Measurements from ENCODE around the gene MAP4.
"Not testable (repeated sequence)": the region's sequence is repeated elsewhere in the genome, so short reads cannot be mapped to it uniquely, and the experiment has no call there.

The MAP4 gene

GRCh38 chr3:48013288-48013980 is 2.8 kb downstream of the MAP4 start:
- peak; percentile 16 to 43 for DNase-seq

GRCh38 chr3:48012659-48013058 is 3.6 kb downstream of the MAP4 start:
- DNase-seq, result no peak

GRCh38 chr3:48008066-48008465 is 8.2 kb downstream of the MAP4 start:
- DNase-seq, result peak; percentile 16 to 22

- not testable (repeated sequence) for DNase-seq
Observed at GRCh38 chr3:48007361-48007760, 8.9 kb downstream of the MAP4 start.

- DNase-seq, result not testable (repeated sequence)
Observed at GRCh38 chr3:48006794-48007193, 9.4 kb downstream of the MAP4 start.

- DNase-seq, result no peak
Observed at GRCh38 chr3:48004694-48005093, 11.5 kb downstream of the MAP4 start.

GRCh38 chr3:48002787-48003186 is 13.4 kb downstream of the MAP4 start:
- DNase-seq, result no peak

- no peak for DNase-seq
Observed at GRCh38 chr3:48001991-48002390, 14.2 kb downstream of the MAP4 start.

- no peak for DNase-seq
Observed at GRCh38 chr3:48000212-48000611, 16.0 kb downstream of the MAP4 start.

- no peak for DNase-seq
Observed at GRCh38 chr3:47996440-47996839, 19.8 kb downstream of the MAP4 start.

- DNase-seq, result no peak
Observed at GRCh38 chr3:47994180-47994579, 22.0 kb downstream of the MAP4 start.

- DNase-seq, result no peak
Observed at GRCh38 chr3:47991341-47991740, 24.9 kb downstream of the MAP4 start.

GRCh38 chr3:47989981-47990440 is 26.2 kb downstream of the MAP4 start:
- peak; percentile 81 to 86 for DNase-seq

- DNase-seq, result peak; percentile 55 to 77
Observed at GRCh38 chr3:47985381-47985780, 30.8 kb downstream of the MAP4 start.

- DNase-seq, result peak; percentile 8 to 33
Observed at GRCh38 chr3:47984075-47984728, 32.0 kb downstream of the MAP4 start.

- no peak for DNase-seq
Observed at GRCh38 chr3:47980795-47981194, 35.4 kb downstream of the MAP4 start.

- DNase-seq, result no peak
Observed at GRCh38 chr3:47979070-47979469, 37.1 kb downstream of the MAP4 start.

- DNase-seq, result no peak
Observed at GRCh38 chr3:47978386-47978785, 37.8 kb downstream of the MAP4 start.

- no peak for DNase-seq
Observed at GRCh38 chr3:47976135-47976732, 40.0 kb downstream of the MAP4 start.

GRCh38 chr3:47974974-47975470 is 41.2 kb downstream of the MAP4 start:
- no peak for DNase-seq

GRCh38 chr3:47971081-47971480 is 45.1 kb downstream of the MAP4 start:
- DNase-seq, result no peak

- no peak for DNase-seq
Observed at GRCh38 chr3:47964740-47965139, 51.5 kb downstream of the MAP4 start.

GRCh38 chr3:47961815-47962606 is 54.2 kb downstream of the MAP4 start:
- no peak for DNase-seq
